Progenitor cell of endocrine pancreas (in vitro differentiated cells): ENCODE measurements around the gene SLC23A2. TPM values are rescaled to one million over a fixed set of nuclear protein-coding genes. Genes with fewer than 3 reads are reported as not detected.

Experiments
- DNase-seq: peaks from one replicate; pipeline ENCODE4 v3.0.0; 2021; ENCODE audit warnings: low spot score; ENCODE audit not compliant: unreplicated experiment
- H3K27ac Mint-ChIP-seq: 2 replicates; pipeline ENCODE4 v1.8.0; 2021; ENCODE audit warnings: mild to moderate bottlenecking, moderate library complexity, mixed read lengths
- H3K27me3 Mint-ChIP-seq: 2 replicates; pipeline ENCODE4 v1.8.0; 2021; ENCODE audit warnings: mixed read lengths
- H3K36me3 Mint-ChIP-seq: 2 replicates; pipeline ENCODE4 v1.8.0; 2022; ENCODE audit warnings: mixed read lengths; ENCODE audit not compliant: insufficient read depth
- H3K4me1 Mint-ChIP-seq: 2 replicates; pipeline ENCODE4 v1.8.0; 2021; ENCODE audit warnings: low read depth, mixed read lengths
- H3K4me3 Mint-ChIP-seq: 2 replicates; pipeline ENCODE4 v1.8.0; 2021; ENCODE audit warnings: low read depth, mild to moderate bottlenecking, moderate library complexity, mixed read lengths
- H3K9me3 Mint-ChIP-seq: 2 replicates; pipeline ENCODE4 v1.8.0; 2021; ENCODE audit warnings: low read depth, mixed read lengths
- CTCF ChIP-seq: fragments of 200-600 bp; sonication (generic); IDR thresholded peaks from one replicate; pipeline ENCODE4 v1.5.0; 2021; ENCODE audit warnings: antibody characterized with exemption, mild to moderate bottlenecking; ENCODE audit not compliant: unreplicated experiment
- total RNA-seq: library from RNA; stranded (reverse); gene quantifications from 2 replicates; pipeline ENCODE4 v1.2.1, GENCODE V29; 2021

Gene SLC23A2
- total RNA-seq, 1 donor from 2014 or later, result 23.6 TPM

GRCh38 chr20:4805663-4806449, 195.5 kb downstream of the SLC23A2 start:
- no peak for TF ChIP-seq CTCF
- Mint-ChIP-seq H3K27ac (no peak overlapping the region), H3K9me3 (no peaks in the 10 kb centered on the region), H3K4me3 (no peak overlapping the region), H3K27me3 (no peaks in the 10 kb centered on the region), H3K36me3 (peaks cover 2% of the 10 kb centered on the region), H3K4me1 (peaks cover 6% of the 10 kb centered on the region)
- DNase-seq, result no peak

GRCh38 chr20:4802527-4802926, 198.8 kb downstream of the SLC23A2 start:
- H3K4me1 Mint-ChIP-seq, result no peaks in the 10 kb centered on the region
- peaks cover 3% of the 10 kb centered on the region for H3K9me3 Mint-ChIP-seq
- no peak overlapping the region for H3K27ac Mint-ChIP-seq
- TF ChIP-seq CTCF, result no peak
- H3K4me3 Mint-ChIP-seq, result no peak overlapping the region
- H3K27me3 Mint-ChIP-seq, result no peaks in the 10 kb centered on the region
- no peak for DNase-seq
- H3K36me3 Mint-ChIP-seq, result peaks cover 14% of the 10 kb centered on the region

Other genes with a start within 250 kb of the SLC23A2 start
- 8.0 and 9.3 TPM in 2 replicates for gene RASSF2, start 177.9 kb downstream of the SLC23A2 start, total RNA-seq
- 80.7 and 82.8 TPM in 2 replicates for gene TMEM230, start 111.6 kb upstream of the SLC23A2 start, total RNA-seq
- gene PCNA, start 118.4 kb upstream of the SLC23A2 start, total RNA-seq, result 123 and 126 TPM in 2 replicates
- 52.3 and 57.5 TPM in 2 replicates for gene CDS2, start 125.5 kb upstream of the SLC23A2 start, total RNA-seq